HG03045 (cell line): ENCODE measurements around the gene RALGPS1.

ENCODE experiments used
- ATAC-seq: cut with Tn5 transposase; IDR thresholded peaks from one replicate; pipeline ENCODE4 v1.9.1; 2021; ENCODE audit warnings: mild to moderate bottlenecking, moderate library complexity; ENCODE audit not compliant: unreplicated experiment

Gene RALGPS1

GRCh38 chr9:127182901-127183746, 268.5 kb downstream of the RALGPS1 start:
- ATAC-seq: no peak

GRCh38 chr9:127183814-127184582, 269.4 kb downstream of the RALGPS1 start:
- no peak for ATAC-seq

- ATAC-seq: no peak
These were observed 270.1 kb downstream of the RALGPS1 start for GRCh38 chr9:127184641-127185040.

GRCh38 chr9:127185181-127185580, 270.6 kb downstream of the RALGPS1 start:
- no peak for ATAC-seq

- ATAC-seq: no peak
These were observed 271.6 kb downstream of the RALGPS1 start for GRCh38 chr9:127185931-127186781.

GRCh38 chr9:127186806-127187205, 272.2 kb downstream of the RALGPS1 start:
- ATAC-seq: no peak

- ATAC-seq: no peak
These were observed 272.8 kb downstream of the RALGPS1 start for GRCh38 chr9:127187231-127187956.

DNA sequence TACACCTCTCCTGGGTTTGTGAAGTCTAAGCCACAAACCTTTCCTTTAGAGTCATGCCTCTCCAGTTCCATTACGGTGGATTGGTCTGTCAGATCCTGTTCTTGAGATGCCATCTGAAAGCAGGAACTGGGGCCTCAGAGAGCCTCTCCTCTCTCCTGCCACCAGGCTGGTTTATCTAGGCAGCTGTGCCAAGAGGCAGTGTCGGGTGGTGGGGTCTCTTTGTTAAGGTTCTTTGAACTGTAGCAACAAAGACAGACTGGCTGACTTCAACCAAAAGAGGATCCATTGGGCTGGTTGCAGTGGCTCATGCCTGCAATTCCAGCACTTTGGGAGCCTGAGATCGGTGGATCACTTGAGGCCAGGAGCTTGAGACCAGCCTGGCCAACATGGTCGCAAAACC, 273.8 kb downstream of the RALGPS1 start:
- ATAC-seq: no peak

DNA sequence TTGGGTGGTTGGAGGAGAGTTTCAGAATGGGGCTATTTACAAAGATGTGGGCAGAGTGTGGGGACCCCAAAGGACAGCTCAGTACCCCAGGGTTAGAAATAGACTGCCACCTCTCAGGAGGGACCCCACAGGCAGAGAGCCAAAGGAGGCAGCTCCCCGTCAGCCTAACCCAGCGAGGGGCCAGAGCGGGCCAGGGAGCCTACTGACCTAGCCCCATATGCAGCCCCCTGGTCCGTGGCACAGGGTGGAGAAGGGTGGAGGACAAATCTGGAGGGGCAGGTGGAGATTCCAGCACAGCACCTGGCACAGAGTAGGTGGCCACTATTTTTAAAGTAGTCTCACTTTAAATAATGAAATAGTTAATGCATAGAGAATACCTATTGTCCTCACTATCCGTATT, 275.0 kb downstream of the RALGPS1 start:
- ATAC-seq: no peak

GRCh38 chr9:127192744-127193143, 278.2 kb downstream of the RALGPS1 start:
- no peak for ATAC-seq

DNA sequence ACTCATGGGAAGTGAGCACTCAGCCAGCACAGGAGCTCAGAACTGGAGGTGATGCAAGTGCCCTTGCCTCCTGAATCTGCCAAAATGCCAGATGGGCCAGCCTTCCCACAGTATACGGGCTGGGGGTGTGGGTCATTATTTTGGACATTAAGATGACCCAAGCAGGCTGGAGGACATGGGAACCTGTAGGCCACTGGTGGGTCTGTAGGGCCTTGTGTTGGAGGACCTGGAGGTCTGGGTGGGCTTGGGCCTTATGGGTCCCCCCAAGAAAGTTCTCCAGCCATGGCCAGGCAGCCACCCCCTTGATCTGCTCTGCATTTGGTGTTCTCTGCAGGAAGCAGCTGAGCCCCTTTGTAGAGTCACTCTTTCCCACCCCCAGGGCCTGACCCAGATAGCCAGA, 278.9 kb downstream of the RALGPS1 start:
- no peak for ATAC-seq

DNA sequence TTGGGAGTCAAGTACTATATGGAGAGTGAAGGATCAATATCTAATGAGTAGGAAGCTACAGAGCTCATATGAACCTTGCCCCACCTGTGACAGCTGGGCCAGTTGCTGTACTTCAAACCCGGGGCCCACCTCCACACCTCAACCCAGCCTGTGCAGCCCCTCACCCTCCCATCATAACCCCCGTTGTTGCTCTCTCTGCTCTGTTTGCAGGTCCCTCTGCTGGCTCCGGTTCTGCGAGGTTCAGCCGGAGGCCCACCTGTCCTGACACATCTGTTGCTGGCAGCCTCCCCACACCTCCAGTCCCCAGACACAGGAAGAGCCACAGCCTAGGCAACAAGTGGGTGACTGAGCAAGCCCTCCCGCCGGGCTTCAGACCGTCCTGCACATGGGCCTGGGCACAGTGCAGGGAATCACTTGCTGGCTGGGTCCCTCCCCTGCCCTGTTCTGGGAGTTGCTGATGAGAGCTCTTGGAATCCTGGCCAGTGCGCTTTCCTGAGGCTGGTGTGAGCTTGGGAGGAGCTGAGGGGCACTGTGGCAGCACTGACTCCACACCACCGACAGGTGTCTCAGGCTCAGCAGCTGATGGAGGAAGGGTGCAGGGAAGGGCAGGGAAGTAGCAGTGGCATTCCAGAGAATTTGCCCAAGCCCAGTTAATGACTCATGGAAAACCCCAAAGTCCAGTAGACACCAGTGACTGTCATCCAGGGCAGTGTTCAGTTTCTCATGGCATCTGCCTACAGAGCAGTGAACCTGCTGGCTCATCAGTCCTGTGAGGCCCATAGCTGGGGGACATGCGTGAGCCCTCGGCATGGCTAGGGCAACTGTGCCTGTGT, 280.5 kb downstream of the RALGPS1 start:
- no peak for ATAC-seq

DNA sequence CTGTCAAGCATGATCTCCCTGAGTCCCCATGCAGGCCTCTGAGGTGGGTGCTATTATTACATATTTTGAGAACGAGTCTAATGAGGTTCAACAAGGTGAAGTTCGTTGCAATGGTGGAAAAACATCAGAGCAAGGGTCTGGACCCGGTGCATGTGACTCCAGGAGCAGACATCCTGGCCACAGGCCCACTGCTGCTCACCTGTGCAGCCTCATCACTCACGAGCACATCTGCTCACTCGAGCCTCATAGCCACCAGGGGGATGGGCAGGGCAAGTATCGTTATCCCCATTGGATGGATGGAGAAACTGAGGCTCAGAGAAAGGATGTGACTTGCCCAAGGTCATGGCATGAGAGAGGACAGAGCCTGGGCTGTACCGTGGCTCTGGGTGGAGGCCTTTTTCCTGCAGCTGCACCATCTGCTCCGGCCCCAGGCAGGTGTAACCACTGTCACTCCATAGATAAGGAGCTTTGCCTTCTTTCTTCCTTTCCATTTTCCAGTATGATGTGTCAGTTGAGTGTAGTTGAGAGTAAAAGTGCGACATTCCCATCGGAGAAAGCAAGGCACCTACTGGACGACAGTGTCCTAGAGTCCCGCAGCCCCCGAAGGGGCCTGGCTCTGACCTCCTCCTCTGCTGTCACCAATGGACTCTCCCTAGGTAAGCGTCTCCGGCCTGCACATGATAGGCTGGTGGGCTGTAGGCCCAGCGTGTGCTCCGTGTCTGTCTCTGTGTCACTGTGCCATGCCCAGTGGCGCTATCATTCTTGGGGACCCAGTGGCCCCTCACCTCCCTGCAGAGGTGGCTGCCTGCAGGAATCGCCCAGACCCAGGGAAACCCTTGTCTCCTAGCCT, 281.6 kb downstream of the RALGPS1 start:
- no peak for ATAC-seq

DNA sequence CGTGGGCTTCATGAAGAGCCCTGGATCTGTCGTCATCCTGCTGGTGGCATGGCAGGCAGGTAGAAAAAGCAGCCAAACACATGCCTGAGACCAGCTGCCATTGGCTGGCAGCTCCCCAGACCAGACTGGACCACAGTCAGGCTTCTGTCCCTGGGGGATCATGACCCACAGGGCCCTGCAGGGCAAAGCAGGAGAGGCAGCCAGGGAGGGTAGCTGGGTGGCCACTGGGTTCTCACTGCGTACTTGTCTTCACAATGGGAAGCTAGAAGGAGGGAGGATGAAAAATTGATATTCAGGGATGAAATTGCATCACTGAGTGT, 282.2 kb downstream of the RALGPS1 start:
- ATAC-seq: no peak

DNA sequence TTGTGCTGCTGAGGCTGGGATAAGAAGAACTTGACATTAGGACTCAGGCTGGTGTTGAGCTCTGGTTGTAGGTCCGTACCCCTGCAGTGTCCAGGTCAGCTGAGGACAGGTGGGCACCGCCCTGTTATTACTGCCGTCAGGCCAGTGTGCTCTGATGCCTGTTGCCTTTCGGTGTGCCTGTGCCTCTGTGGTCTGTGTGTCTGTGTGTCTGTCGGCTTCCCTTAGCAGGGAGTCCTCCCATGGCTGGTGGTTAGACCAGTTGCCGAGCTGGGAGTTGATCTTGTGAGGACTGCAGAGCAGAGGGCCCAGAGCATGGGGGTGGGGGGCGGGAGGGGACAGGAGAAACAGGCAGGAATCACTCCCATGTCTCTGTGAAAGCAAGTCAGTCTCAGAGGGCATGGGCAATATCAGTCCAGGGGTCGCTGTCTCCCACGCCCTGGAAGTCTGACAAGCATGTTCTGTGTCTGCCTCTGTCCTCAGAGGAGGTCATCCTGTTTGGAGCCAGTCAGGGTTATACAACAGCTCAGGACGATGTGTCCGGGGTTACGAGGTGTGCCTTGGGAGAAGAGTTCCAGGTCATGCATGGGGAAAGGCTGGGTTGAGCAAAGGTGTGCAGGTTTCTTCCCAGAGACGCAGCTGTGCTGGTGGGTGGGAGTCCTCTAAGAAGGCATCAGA, 282.7 kb downstream of the RALGPS1 start:
- ATAC-seq: no peak

GRCh38 chr9:127197861-127198430, 283.4 kb downstream of the RALGPS1 start:
- no peak for ATAC-seq

DNA sequence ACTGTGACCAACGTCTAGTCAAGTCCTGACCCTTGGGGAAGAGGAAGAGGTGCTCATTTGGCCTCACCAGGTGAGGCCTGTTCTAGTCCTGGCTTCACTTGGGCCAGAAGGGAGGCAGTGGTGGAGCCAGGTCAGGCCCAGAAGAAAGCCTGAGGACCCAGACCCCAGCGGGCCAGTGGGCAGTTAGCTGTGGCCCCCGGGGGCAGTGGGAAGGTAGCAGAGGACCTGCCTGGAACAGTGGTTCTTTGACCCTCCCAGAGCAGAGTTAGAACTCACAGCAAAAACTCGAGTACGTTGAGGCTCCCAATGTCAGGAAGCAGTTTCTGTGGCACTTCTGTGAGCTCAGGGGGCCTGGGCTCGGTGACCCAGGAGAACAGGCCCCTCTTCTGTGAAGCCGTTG, 284.0 kb downstream of the RALGPS1 start:
- no peak for ATAC-seq
